GM10847 (cell line): ENCODE measurements around the gene SMCHD1.

Experiments
- POLR2A ChIP-seq: IDR thresholded peaks from 2 replicates; pipeline ENCODE4 v1.6.1; 2011; ENCODE audit not compliant: insufficient read length; ENCODE audit errors: extremely low read depth

The SMCHD1 gene

DNA sequence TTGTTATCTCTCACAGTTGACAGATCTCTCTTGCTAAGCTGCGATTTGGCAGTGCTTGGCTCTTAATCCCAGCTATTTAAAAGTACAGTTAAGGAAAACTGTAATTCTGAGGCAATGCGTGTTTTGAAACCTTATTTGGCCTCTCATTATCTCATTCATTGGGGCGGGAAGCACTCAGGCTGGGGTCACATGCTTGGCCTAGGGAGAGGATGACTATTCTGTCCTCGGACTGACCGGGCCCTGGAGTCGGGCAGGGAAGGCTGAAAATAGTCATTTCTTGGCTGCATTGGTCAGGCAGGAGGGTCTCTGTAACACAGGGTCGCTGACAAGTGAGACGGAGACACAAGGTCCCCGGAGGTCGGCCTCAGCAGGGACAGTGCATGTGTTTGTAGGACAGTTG lies 171.1 kb downstream of the SMCHD1 start:
- TF ChIP-seq POLR2A = no peak

DNA sequence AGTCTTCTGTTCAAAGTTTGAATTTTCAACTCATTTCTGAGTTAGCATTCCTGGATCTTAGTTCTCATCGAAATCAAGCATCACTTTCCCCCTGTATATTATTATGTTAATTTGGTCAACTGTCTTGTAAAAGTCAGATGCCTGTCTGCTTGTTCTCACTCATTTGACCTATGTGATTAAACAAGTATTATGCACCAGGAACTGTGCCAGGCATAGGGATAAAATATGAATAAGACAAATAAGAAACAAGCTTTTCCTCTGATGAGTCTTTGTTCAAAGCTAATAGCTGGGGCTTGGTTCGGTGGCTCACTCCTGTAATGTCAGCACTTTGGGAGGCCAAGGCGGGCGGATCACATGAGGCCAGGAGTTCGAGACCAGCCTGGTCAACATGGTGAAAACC lies 171.5 kb downstream of the SMCHD1 start:
- TF ChIP-seq POLR2A = no peak

DNA sequence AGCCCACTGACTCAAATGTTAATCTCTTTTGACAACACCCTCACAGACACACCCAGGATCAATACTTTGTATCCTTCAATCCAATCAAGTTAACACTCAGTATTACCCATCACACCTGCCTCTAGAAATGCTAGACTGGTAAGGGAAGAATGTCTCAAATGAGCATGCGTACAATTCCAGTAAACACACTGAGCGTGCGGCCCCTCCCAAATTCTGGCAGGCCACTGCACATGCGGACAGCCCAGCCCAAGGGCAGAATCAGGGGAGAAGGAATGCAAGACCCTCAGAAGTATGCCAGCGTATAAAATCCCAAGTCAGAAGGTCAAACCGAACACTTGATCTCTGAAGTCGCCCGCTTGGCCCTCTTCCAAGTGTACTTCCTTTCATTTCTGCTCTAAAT lies 183.7 kb downstream of the SMCHD1 start:
- no peak for TF ChIP-seq POLR2A

GRCh38 chr18:2840521-2840920 lies 185.0 kb downstream of the SMCHD1 start:
- TF ChIP-seq POLR2A = no peak

GRCh38 chr18:2843146-2843545 lies 187.6 kb downstream of the SMCHD1 start:
- TF ChIP-seq POLR2A = no peak

- no peak for TF ChIP-seq POLR2A
Measured at GRCh38 chr18:2845172-2845571, 189.6 kb downstream of the SMCHD1 start.

DNA sequence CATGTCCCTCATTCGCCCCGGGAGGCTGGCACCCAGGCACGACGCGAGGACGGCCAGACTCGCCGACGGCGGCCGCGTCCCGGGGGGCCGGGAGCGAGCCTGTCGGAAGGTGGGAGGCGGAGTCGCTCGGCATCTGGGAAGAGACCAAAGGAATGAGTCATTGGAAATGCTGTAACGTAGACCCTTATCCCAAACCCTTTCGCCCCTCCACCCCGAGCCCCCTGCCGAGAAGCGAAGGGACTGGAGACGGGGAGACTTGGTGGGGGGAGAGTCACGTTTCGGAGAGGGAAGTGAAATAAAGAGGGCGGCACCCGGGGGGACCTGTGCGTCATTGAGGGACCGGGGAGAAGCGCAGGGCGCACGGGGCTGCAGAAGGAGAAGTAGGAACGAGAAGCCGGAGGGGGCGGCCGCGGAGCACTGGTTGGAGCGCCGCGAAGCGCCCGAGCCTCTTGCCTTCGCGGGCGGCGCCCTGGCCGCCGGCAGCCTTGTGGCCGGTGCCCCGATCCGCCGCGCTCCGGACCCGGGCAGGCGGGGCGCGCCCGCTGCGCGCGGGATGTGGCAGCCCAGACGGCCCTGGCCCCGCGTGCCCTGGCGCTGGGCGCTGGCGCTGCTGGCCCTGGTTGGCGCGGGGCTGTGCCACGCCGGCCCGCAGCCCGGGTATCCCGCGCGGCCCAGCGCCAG lies 191.2 kb downstream of the SMCHD1 start, which contains the start of gene EMILIN2:
EMILIN2 (plus strand) TSS at position 371 of the 681 bp plus-strand sequence; CDS start at position 554, 183 bp downstream.
- no peak for TF ChIP-seq POLR2A

- no peak for TF ChIP-seq POLR2A
Measured at GRCh38 chr18:2847317-2848246, 192.1 kb downstream of the SMCHD1 start.

DNA sequence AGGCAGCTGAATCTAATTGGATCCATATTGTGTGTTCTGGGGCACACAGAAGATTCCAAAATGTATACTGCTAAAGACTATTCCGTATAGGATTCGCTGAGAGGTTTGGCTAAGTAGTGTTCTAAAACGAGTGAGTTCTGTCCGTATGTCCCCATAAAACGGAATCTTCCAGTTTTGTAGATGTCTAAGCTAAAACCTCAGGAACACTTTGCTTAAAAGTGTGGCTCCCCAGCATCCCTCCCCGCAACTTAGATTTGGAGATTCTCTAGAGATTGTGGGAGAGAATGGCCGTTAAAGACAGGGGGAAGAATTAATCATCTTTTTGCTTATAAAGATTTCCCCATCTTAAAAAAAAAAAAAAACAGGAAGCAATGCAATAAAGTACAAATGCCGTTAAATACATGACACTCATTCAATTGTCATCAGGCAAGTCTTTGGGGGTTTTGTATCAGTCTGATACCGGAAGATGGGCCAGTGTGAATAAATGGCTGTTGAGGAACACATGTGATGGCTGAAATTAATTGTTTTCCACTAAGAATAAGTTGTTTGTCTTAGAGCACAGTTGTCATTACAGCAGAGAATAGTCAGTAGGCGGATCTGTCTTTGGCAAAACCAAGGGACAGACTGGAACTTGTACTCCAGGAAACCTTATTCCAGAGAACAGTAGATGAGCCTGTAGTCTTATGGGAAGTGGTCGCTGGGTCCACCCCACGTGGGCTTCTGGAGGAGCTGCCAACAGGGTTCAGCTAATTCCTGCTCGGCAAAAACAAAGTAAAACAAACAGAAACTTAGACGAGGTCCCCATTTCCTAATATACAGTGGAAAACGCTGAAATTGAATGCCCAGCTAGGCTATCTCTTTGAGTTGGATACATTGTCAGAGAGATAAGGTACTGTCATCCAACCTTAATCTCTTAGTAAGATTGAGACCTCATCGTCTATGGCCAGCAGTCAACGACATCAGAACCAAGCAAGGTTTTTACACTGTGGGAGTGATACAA lies 193.0 kb downstream of the SMCHD1 start:
- TF ChIP-seq POLR2A = no peak

DNA sequence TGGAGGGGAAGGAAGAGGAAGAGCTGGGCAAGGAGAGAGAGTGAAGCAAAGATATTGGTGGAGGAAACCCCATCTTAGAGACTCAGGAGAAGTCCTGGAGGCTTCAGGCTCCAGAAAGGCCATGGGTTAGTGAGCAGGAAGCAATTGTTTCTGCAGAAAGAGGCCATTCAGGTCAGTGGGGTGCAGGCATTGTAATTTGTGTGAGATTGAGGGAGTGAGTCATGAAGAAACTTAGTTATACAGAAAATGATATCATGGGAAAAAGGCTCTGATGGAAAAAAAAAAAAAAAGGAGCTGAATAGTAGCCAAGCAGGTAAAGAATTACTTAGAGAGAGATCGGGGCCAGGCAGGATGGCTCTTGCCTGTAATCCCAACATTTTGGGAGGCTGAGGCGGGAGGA lies 195.3 kb downstream of the SMCHD1 start:
- no peak for TF ChIP-seq POLR2A

GRCh38 chr18:2851771-2852170 lies 196.2 kb downstream of the SMCHD1 start:
- no peak for TF ChIP-seq POLR2A

DNA sequence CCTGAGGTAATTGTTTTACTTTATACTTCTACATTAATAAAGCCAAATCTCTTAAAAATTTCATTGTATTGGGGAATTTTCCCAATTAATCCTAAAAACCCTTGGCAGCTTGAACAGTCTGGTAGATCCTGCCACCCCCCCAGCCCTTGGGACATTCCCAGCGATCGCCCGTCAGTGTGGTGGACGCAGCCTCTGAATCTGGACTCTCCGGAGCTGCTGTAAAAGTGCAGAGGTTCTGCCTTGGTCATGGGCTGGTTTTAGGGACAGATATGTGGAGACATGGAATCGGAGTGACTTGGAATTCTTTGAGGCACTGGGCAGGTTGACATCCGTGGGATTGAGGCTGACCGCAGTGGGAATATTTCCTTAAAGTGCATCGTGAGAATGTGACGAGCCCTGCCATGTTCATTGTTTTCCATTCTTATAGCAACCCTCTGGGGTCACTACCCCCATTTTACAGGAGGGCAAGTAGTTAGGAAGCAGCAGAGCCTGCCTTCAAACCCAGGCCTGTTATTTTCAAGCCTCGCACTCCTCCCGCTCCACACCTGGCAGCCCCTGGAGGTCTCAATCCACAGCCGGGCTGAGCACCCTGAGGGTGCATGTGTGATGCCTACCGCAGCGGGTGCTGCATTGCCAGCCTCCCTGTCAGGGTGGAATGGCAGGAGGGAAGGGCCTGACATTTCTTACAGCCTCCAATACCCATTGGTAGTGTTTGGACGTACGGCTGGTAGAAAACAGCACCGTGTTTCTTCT lies 197.8 kb downstream of the SMCHD1 start:
- no peak for TF ChIP-seq POLR2A

- no peak for TF ChIP-seq POLR2A
Measured at GRCh38 chr18:2853926-2854664, 198.6 kb downstream of the SMCHD1 start.
